ENCODE measurements around the gene PDHX.

DNA sequence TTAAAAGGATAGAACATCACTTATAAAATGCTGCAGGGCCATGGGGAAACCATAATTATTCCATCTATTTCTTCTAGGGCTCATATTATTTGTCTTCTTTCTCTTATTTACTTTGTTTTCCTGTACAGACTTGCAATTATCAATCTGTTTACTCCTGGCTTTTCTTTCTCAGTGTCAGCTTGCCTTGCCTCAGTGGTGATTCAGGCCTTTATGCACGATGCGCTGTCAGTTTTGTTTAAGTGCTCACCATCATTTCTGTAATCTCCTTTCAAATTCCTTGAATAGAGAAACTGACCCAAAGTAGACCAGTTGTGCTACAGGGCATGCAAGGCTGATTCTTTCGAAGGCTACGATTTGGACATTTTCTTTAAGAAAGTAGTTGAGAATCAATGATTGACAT, 4.7 kb downstream of the PDHX start:
- TF ChIP-seq, protein P1, sequence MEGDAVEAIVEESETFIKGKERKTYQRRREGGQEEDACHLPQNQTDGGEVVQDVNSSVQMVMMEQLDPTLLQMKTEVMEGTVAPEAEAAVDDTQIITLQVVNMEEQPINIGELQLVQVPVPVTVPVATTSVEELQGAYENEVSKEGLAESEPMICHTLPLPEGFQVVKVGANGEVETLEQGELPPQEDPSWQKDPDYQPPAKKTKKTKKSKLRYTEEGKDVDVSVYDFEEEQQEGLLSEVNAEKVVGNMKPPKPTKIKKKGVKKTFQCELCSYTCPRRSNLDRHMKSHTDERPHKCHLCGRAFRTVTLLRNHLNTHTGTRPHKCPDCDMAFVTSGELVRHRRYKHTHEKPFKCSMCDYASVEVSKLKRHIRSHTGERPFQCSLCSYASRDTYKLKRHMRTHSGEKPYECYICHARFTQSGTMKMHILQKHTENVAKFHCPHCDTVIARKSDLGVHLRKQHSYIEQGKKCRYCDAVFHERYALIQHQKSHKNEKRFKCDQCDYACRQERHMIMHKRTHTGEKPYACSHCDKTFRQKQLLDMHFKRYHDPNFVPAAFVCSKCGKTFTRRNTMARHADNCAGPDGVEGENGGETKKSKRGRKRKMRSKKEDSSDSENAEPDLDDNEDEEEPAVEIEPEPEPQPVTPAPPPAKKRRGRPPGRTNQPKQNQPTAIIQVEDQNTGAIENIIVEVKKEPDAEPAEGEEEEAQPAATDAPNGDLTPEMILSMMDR (optimal IDR thresholded peaks at IDR 0.05 in 1 of 3, IDR thresholded peaks at IDR 0.05 in 1 of 3, conservative IDR thresholded peaks at IDR 0.05 in 1 of 3; ENCODE audit: extremely low read depth in 1 of 3, insufficient read depth in 2 of 3, low read length in 3 of 3) = no peak
- TF ChIP-seq EZH2 (IDR thresholded peaks at IDR 0.05; ENCODE audit: low read length) = no peak

All from keratinocyte (primary cell).